SU-DHL-6 (cell line): Measurements from ENCODE around the gene MTG2.

Source experiments
- EZH2phosphoT487 ChIP-seq: fragments of 200-600 bp; sonication (generic), shearing (Covaris generic); conservative IDR thresholded peaks from 2 replicates; pipeline ENCODE4 v1.6.1; 2018; ENCODE audit warnings: mild to moderate bottlenecking, antibody characterized with exemption, low read length, moderate library complexity, mixed read lengths
- TF ChIP-seq, protein P1 (sequence below): fragments of 200-600 bp; sonication (generic); IDR thresholded peaks from one replicate; pipeline ENCODE4 v1.5.1; 2017; ENCODE audit warnings: antibody characterized with exemption, mild to moderate bottlenecking, low read length, moderate library complexity; ENCODE audit not compliant: insufficient read depth, poor library complexity, severe bottlenecking

DNA sequence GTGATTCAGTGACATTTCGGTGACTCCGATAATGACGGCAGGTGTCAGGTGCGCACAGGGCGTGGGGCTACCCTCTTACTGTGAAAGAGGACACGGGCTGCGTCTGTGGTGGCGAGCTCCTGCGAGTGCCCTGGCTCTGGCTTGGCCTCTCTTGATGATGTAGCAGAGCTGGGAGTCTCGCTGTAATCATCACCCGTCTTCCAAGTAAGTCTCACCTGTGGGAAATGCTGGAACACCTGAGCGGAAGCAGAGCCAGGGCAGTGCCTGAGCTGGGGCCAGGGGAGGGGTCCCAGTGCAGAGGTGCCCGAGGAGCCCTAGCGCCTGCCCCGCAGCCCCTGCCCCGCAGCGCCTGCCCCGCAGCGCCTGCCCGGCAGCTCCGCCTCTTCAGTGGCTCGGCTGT is 60.3 kb downstream of the MTG2 start:
- TF ChIP-seq, protein P1, sequence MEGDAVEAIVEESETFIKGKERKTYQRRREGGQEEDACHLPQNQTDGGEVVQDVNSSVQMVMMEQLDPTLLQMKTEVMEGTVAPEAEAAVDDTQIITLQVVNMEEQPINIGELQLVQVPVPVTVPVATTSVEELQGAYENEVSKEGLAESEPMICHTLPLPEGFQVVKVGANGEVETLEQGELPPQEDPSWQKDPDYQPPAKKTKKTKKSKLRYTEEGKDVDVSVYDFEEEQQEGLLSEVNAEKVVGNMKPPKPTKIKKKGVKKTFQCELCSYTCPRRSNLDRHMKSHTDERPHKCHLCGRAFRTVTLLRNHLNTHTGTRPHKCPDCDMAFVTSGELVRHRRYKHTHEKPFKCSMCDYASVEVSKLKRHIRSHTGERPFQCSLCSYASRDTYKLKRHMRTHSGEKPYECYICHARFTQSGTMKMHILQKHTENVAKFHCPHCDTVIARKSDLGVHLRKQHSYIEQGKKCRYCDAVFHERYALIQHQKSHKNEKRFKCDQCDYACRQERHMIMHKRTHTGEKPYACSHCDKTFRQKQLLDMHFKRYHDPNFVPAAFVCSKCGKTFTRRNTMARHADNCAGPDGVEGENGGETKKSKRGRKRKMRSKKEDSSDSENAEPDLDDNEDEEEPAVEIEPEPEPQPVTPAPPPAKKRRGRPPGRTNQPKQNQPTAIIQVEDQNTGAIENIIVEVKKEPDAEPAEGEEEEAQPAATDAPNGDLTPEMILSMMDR, result no peak
- no peak for TF ChIP-seq EZH2phosphoT487
